Esophagus muscularis mucosa (tissue), 4 donors: Measurements from ENCODE around the gene HTR4.

Source experiments
- EP300 ChIP-seq: sonication (generic); formaldehyde crosslinking; IDR thresholded peaks from one replicate; pipeline ENCODE4 v1.6.1; 2017; ENCODE audit warnings: antibody characterized with exemption
- POLR2A ChIP-seq: fragments of 450-650 bp; IDR thresholded peaks from one replicate; pipeline ENCODE4 v1.6.1; 2017; ENCODE audit warnings: antibody characterized with exemption, moderate library complexity, mild to moderate bottlenecking, low read depth
- TF ChIP-seq, protein P1 (sequence below), 3 experiments: fragments of 200-600 bp in 2 of 3; fragments of 450-650 bp in 1 of 3; sonication (generic) in 2 of 3; IDR thresholded peaks; one replicate each; pipeline ENCODE4 v1.5.1; 2017 to 2019; ENCODE audit warnings: antibody characterized with exemption in 3 of 3, mild to moderate bottlenecking in 2 of 3, moderate library complexity in 1 of 3

- TF ChIP-seq, protein P1, sequence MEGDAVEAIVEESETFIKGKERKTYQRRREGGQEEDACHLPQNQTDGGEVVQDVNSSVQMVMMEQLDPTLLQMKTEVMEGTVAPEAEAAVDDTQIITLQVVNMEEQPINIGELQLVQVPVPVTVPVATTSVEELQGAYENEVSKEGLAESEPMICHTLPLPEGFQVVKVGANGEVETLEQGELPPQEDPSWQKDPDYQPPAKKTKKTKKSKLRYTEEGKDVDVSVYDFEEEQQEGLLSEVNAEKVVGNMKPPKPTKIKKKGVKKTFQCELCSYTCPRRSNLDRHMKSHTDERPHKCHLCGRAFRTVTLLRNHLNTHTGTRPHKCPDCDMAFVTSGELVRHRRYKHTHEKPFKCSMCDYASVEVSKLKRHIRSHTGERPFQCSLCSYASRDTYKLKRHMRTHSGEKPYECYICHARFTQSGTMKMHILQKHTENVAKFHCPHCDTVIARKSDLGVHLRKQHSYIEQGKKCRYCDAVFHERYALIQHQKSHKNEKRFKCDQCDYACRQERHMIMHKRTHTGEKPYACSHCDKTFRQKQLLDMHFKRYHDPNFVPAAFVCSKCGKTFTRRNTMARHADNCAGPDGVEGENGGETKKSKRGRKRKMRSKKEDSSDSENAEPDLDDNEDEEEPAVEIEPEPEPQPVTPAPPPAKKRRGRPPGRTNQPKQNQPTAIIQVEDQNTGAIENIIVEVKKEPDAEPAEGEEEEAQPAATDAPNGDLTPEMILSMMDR (IDR thresholded peaks at IDR 0.05), result no peak
- TF ChIP-seq POLR2A (no peak), EP300 (no peak)
Measured at GRCh38 chr5:148523139-148523538, 131.2 kb downstream of the HTR4 start.
